ENCODE results near the gene SART1. TPM values are rescaled to one million over a fixed set of nuclear protein-coding genes. Genes with fewer than 3 reads are reported as not detected.
A peak's percentile ranks its signal among the peaks of the same experiment; 100 is the strongest.

SART1 gene
- total and polyA plus RNA-seq, 10 donors = 26.6 to 117 (median 61.9) TPM

DNA sequence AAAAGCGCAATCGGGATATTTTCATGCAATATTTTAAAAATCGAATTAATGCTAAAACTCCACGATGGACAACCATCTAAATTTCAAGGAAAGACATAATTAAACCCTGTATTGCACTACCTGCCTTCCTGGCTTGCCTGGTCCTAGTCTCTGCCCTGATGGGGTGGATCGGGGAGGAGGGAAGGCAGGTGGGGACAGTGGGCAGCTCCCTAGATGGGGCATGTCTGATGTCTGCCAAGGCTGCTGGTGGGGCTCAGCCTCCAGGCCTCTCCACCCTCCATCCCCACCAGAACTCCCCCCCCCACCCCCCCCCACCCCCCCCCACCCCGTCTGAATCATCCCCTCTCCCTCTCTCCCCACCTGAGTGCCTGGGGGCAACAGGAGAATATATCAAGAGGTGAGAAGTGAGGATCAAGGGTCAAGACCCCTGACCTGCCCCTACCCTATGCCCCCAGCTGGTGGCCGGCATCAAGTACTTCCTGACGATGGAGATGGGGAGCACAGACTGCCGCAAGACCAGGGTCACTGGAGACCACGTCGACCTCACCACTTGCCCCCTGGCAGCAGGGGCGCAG, 50.9 kb downstream of the SART1 start:
- WGBS, 5 donors = 59 to 69% (median 60%) methylated on average over 8 to 11 of the region's 12 CpGs
- no peak for TF ChIP-seq POLR2AphosphoS5 (IDR thresholded peaks at IDR 0.05)
- TF ChIP-seq, protein P1, sequence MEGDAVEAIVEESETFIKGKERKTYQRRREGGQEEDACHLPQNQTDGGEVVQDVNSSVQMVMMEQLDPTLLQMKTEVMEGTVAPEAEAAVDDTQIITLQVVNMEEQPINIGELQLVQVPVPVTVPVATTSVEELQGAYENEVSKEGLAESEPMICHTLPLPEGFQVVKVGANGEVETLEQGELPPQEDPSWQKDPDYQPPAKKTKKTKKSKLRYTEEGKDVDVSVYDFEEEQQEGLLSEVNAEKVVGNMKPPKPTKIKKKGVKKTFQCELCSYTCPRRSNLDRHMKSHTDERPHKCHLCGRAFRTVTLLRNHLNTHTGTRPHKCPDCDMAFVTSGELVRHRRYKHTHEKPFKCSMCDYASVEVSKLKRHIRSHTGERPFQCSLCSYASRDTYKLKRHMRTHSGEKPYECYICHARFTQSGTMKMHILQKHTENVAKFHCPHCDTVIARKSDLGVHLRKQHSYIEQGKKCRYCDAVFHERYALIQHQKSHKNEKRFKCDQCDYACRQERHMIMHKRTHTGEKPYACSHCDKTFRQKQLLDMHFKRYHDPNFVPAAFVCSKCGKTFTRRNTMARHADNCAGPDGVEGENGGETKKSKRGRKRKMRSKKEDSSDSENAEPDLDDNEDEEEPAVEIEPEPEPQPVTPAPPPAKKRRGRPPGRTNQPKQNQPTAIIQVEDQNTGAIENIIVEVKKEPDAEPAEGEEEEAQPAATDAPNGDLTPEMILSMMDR (IDR thresholded peaks at IDR 0.05 in 8 of 11, conservative IDR thresholded peaks at IDR 0.05 in 3 of 11) = no peak
- TF ChIP-seq POLR2A (IDR thresholded peaks at IDR 0.05) = no peak
- intact Hi-C loops (cut with DNase I; ENCODE audit: low total_unique reads) = no loop called here
- H3K4me3 ChIP-seq = peak overlapping the region in 1 of 8 donors; percentile 51
- no peak for DNase-seq
- H3K27me3 ChIP-seq (replicated peaks in 1 of 7) = peaks cover 6 to 38% (median 19%) of the 10 kb centered on the region in 7 donors
- no peak overlapping the region for H3K27ac ChIP-seq
- no peaks in the 10 kb centered on the region for H3K9me3 ChIP-seq
- peaks cover 3 to 27% (median 9%) of the 10 kb centered on the region in 6 donors for H3K4me1 ChIP-seq
- H3K36me3 ChIP-seq = no peaks in the 10 kb centered on the region

DNA sequence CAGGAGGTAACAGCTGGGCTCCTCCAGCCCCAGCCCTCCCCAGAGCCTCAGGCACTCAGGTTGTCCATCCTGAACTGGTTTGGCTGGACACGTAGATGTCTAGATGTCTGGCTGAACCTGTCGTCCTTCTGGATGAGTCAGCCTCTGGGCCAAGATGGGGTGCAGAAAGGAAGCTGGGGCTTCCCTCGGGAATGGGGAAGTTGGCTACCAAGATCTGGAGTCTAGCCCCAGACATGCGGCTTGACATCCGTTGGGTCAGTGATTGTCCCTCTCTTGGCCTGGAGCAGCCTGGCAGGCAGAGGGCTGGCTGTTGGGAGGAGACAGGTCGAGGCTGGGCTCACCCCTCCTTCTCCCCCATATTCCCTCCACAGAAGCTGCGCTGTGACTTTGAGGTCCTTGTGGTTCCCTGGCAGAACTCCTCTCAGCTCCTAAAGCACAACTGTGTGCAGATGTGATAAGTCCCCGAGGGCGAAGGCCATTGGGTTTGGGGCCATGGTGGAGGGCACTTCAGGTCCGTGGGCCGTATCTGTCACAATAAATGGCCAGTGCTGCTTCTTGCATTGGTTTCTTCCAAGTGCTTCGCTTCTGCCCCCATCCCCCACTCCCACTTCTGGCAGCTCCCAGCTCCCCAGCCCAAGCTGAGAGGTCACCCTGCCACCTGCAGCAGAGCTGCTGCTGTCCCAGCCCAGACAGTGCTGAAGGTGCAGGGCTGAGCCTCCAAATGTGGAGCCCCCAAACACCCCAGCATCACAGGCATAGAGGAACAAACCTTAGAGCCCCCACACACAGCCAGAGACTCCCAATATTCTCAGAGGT, 51.6 kb downstream of the SART1 start:
- H3K4me3 ChIP-seq = no peak overlapping the region
- DNase-seq = no peak
- H3K36me3 ChIP-seq = no peaks in the 10 kb centered on the region
- no peak for TF ChIP-seq POLR2A (IDR thresholded peaks at IDR 0.05)
- TF ChIP-seq, protein P1 (IDR thresholded peaks at IDR 0.05 in 8 of 11, conservative IDR thresholded peaks at IDR 0.05 in 3 of 11) = no peak
- no peak for TF ChIP-seq POLR2AphosphoS5 (IDR thresholded peaks at IDR 0.05)
- 35 to 46% (median 44%) methylated on average over 8 to 12 of the region's 12 CpGs for WGBS, 5 donors
- peaks cover 3 to 27% (median 9%) of the 10 kb centered on the region in 6 donors for H3K4me1 ChIP-seq
- H3K27me3 ChIP-seq (replicated peaks in 1 of 7) = peaks cover 6 to 38% (median 19%) of the 10 kb centered on the region in 7 donors
- H3K9me3 ChIP-seq = no peaks in the 10 kb centered on the region
- intact Hi-C loops (cut with DNase I; ENCODE audit: low total_unique reads) = no loop called here
- H3K27ac ChIP-seq = no peak overlapping the region

DNA sequence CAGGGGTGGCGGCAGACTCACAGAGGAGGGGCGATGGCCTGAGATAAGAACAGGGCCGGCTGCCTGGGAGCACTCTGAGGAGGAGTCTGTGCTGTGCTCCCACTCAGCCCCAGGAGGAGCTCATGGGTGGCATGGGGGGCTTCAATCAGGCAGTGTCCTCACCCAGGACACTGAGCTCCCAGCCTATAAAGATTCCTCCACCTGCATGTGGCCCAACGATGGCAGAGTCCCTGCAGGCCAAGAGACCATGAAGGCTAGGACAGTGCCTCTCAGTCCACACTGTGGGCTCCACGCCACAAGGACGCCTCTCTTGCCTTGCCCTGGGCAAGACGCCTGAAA, 52.2 kb downstream of the SART1 start:
- H3K36me3 ChIP-seq = no peaks in the 10 kb centered on the region
- intact Hi-C loops (cut with DNase I; ENCODE audit: low total_unique reads) = no loop called here
- H3K9me3 ChIP-seq = no peaks in the 10 kb centered on the region
- WGBS, 5 donors = 79 to 87% (median 83%) methylated on average over 7 of the region's 7 CpGs
- no peak for DNase-seq
- no peak overlapping the region for H3K4me3 ChIP-seq
- no peak overlapping the region for H3K27ac ChIP-seq
- TF ChIP-seq POLR2A (IDR thresholded peaks at IDR 0.05) = no peak
- peaks cover 3 to 27% (median 9%) of the 10 kb centered on the region in 6 donors for H3K4me1 ChIP-seq
- peaks cover 6 to 38% (median 19%) of the 10 kb centered on the region in 7 donors for H3K27me3 ChIP-seq (replicated peaks in 1 of 7)

DNA sequence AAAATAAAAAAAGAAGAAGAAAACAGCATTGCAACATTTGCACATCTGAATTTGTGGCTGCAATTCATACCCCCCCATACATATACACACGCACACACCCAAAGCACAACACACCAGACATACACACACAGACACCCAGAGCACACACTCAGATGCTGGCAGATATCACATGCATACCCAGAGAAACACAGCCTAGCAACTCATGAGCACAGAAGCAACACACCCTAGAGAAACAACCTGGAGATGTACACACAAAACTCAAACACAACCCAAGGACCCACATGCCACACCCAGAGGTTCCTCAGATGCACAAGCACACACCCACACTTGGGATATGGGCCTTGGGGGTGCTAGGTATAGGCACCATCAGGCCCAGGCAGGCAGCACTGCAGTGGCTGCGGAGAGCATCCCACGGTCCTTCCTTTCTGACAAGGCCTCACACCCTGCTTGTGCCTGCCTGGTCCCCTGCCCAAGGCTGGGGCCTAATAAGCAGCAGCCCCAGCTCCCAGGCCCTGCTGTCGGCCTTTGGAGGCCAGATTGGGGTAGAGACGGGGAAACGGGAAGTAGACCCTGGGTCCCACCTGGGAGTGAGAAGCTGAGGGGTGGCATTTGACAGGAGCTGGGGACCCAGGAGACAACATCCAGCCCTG, 53.4 kb downstream of the SART1 start:
- no peaks in the 10 kb centered on the region for H3K9me3 ChIP-seq
- TF ChIP-seq POLR2AphosphoS5 (IDR thresholded peaks at IDR 0.05) (no peak), POLR2A (IDR thresholded peaks at IDR 0.05) (no peak)
- TF ChIP-seq, protein P1 (IDR thresholded peaks at IDR 0.05 in 8 of 11, conservative IDR thresholded peaks at IDR 0.05 in 3 of 11) = no peak
- no peak overlapping the region for H3K4me3 ChIP-seq
- H3K4me1 ChIP-seq = peaks cover 3 to 27% (median 9%) of the 10 kb centered on the region in 6 donors
- WGBS, 5 donors = 76 to 93% (median 87%) methylated on average over 6 of the region's 6 CpGs
- peaks cover 6 to 38% (median 19%) of the 10 kb centered on the region in 7 donors for H3K27me3 ChIP-seq (replicated peaks in 1 of 7)
- H3K27ac ChIP-seq = peak overlapping the region in 2 of 8 donors; percentile 23 to 40
- intact Hi-C loops (cut with DNase I; ENCODE audit: low total_unique reads) = no loop called here
- H3K36me3 ChIP-seq = no peaks in the 10 kb centered on the region
- no peak for DNase-seq

All from spleen (tissue), 11 donors.